ENCODE results near the gene EFHC1. TPM values are rescaled to one million over a fixed set of nuclear protein-coding genes. Genes with fewer than 3 reads are reported as not detected.

EFHC1 gene
- total RNA-seq, 2 donors from 2014 or later = 19.4 to 23.5 TPM

- TF ChIP-seq POLR2A (IDR thresholded peaks at IDR 0.05) = no peak
- no peak for TF ChIP-seq POLR2AphosphoS5 (IDR thresholded peaks at IDR 0.05)
- TF ChIP-seq CTCF (IDR thresholded peaks at IDR 0.05) = no peak
- 86% methylated on average over 5 of the region's 5 CpGs for WGBS
- Histone ChIP-seq H3K27ac (no peak overlapping the region), H3K36me3 (no peaks in the 10 kb centered on the region), H3K9me3 (no peaks in the 10 kb centered on the region), H3K27me3 (replicated peaks; ENCODE audit: insufficient read depth) (no peaks in the 10 kb centered on the region), H3K4me3 (no peak overlapping the region), H3K4me1 (replicated peaks) (peaks cover 5% of the 10 kb centered on the region)
- DNase-seq (ENCODE audit: low spot score) = no peak
- intact Hi-C loops (cut with DNase I) = no loop called here
Observed at GRCh38 chr6:52538252-52538900, 118.2 kb downstream of the EFHC1 start.

GRCh38 chr6:52538901-52539354 is 118.8 kb downstream of the EFHC1 start:
- Histone ChIP-seq H3K4me3 (no peak overlapping the region), H3K36me3 (no peaks in the 10 kb centered on the region), H3K9me3 (no peaks in the 10 kb centered on the region), H3K27me3 (replicated peaks; ENCODE audit: insufficient read depth) (no peaks in the 10 kb centered on the region), H3K4me1 (replicated peaks) (peaks cover 10% of the 10 kb centered on the region), H3K27ac (no peak overlapping the region)
- DNase-seq (ENCODE audit: low spot score) = no peak
- intact Hi-C loops (cut with DNase I) = no loop called here
- no peak for TF ChIP-seq POLR2AphosphoS5 (IDR thresholded peaks at IDR 0.05)
- no peak for TF ChIP-seq POLR2A (IDR thresholded peaks at IDR 0.05)
- TF ChIP-seq CTCF (IDR thresholded peaks at IDR 0.05) = no peak
- WGBS = 96% methylated on average over 5 of the region's 5 CpGs

DNA sequence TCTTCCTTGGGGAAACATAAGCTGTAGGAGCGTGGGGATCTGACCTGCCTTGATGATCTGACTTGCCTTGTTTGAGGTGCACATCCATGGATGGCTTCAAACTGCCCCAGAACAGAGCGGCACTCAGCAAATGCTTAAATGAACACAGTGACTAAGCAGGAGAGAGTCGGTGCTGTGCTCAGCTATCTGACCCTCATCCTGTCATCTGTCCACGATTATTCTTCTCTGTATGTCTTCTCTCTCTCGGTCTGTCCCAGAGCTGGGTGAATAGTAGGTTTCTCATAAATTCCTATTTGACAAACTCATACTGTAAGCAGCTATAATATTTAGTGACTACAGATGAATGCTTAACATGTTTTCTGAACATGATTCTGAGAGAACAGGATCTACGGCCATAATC is 119.5 kb downstream of the EFHC1 start:
- no peak overlapping the region for H3K27ac ChIP-seq
- no peak overlapping the region for H3K4me3 ChIP-seq
- intact Hi-C loops (cut with DNase I) = no loop called here
- H3K9me3 ChIP-seq = no peaks in the 10 kb centered on the region
- TF ChIP-seq POLR2A (IDR thresholded peaks at IDR 0.05) (no peak), POLR2AphosphoS5 (IDR thresholded peaks at IDR 0.05) (no peak), CTCF (IDR thresholded peaks at IDR 0.05) (no peak)
- peaks cover 11% of the 10 kb centered on the region for H3K4me1 ChIP-seq (replicated peaks)
- no peaks in the 10 kb centered on the region for H3K27me3 ChIP-seq (replicated peaks; ENCODE audit: insufficient read depth)
- DNase-seq (ENCODE audit: low spot score) = no peak
- H3K36me3 ChIP-seq = no peaks in the 10 kb centered on the region
- 70% methylated on average over 6 of the region's 6 CpGs for WGBS

- Histone ChIP-seq H3K36me3 (no peaks in the 10 kb centered on the region), H3K4me3 (no peak overlapping the region), H3K27me3 (replicated peaks; ENCODE audit: insufficient read depth) (no peaks in the 10 kb centered on the region), H3K27ac (no peak overlapping the region), H3K9me3 (no peaks in the 10 kb centered on the region), H3K4me1 (replicated peaks) (peaks cover 11% of the 10 kb centered on the region)
- 40% methylated on average over 3 of the region's 3 CpGs for WGBS
- DNase-seq (ENCODE audit: low spot score) = no peak
- intact Hi-C loops (cut with DNase I) = no loop called here
- no peak for TF ChIP-seq CTCF (IDR thresholded peaks at IDR 0.05)
- TF ChIP-seq POLR2AphosphoS5 (IDR thresholded peaks at IDR 0.05) = no peak
- TF ChIP-seq POLR2A (IDR thresholded peaks at IDR 0.05) = no peak
Observed at GRCh38 chr6:52540286-52540902, 120.3 kb downstream of the EFHC1 start.

- no peak for DNase-seq (ENCODE audit: low spot score)
- H3K27ac ChIP-seq = no peak overlapping the region
- H3K36me3 ChIP-seq = no peaks in the 10 kb centered on the region
- 80% methylated on average over 6 of the region's 6 CpGs for WGBS
- intact Hi-C loops (cut with DNase I) = no loop called here
- peaks cover 11% of the 10 kb centered on the region for H3K4me1 ChIP-seq (replicated peaks)
- no peaks in the 10 kb centered on the region for H3K9me3 ChIP-seq
- no peak overlapping the region for H3K4me3 ChIP-seq
- TF ChIP-seq POLR2A (IDR thresholded peaks at IDR 0.05) = no peak
- no peak for TF ChIP-seq CTCF (IDR thresholded peaks at IDR 0.05)
- TF ChIP-seq POLR2AphosphoS5 (IDR thresholded peaks at IDR 0.05) = no peak
- no peaks in the 10 kb centered on the region for H3K27me3 ChIP-seq (replicated peaks; ENCODE audit: insufficient read depth)
Observed at GRCh38 chr6:52541135-52541534, 121.0 kb downstream of the EFHC1 start.

All from prostate gland (tissue), 2 donors.